K562 (cell line): ENCODE measurements around the gene ZNF213. TPM values are rescaled to one million over a fixed set of nuclear protein-coding genes. Genes with fewer than 3 reads are reported as not detected.

Experiments
- ARID2 ChIP-seq: fragments of 450-650 bp; IDR thresholded peaks from 2 replicates; pipeline ENCODE4 v1.6.1; 2017; ENCODE audit warnings: antibody characterized with exemption, mild to moderate bottlenecking
- BHLHE40 ChIP-seq: IDR thresholded peaks from 2 replicates; pipeline ENCODE4 v1.6.1; 2011; ENCODE audit warnings: low read length, improper control_type of control experiment
- CHD2 ChIP-seq: IDR thresholded peaks from 2 replicates; pipeline ENCODE4 v1.6.1; 2011; ENCODE audit warnings: low read depth, low read length
- CREM ChIP-seq: IDR thresholded peaks from 2 replicates; pipeline ENCODE4 v1.6.1; 2014; ENCODE audit warnings: antibody characterized with exemption, low read depth
- DACH1 ChIP-seq: fragments of 450-650 bp; IDR thresholded peaks from 2 replicates; pipeline ENCODE4 v1.6.1; 2018; ENCODE audit not compliant: partially characterized antibody
- ETV1 ChIP-seq: fragments of 450-650 bp; conservative IDR thresholded peaks from 2 replicates; pipeline ENCODE4 v1.6.1; 2016; ENCODE audit warnings: missing genetic modification characterization, control low read depth, low read depth, missing compliant biosample characterization
- GTF2E2 ChIP-seq: fragments of 200-800 bp; sonication (Bioruptor generic); IDR thresholded peaks from 2 replicates; pipeline ENCODE4 v1.6.1; 2016; ENCODE audit warnings: missing genetic modification characterization, missing compliant biosample characterization
- MECOM ChIP-seq: fragments of 250-450 bp; sonication (Bioruptor Pico); IDR thresholded peaks from 2 replicates; pipeline ENCODE4 v1.8.0; 2022; ENCODE audit warnings: inconsistent platforms
- NR2F6 ChIP-seq: fragments of 450-650 bp; formaldehyde crosslinking; IDR thresholded peaks from 2 replicates; pipeline ENCODE4 v1.4.0; 2020; ENCODE audit warnings: mild to moderate bottlenecking
- PHF8 ChIP-seq: fragments of 200-600 bp; sonication (generic); IDR thresholded peaks from 2 replicates; pipeline ENCODE4 v1.6.1; 2012; ENCODE audit warnings: mixed run types, mild to moderate bottlenecking, inconsistent platforms, low read length, moderate library complexity, borderline replicate concordance
- POLR2G ChIP-seq: fragments of 200-400 bp; formaldehyde crosslinking; IDR thresholded peaks from 2 replicates; pipeline ENCODE4 v1.6.1; 2017; ENCODE audit warnings: low read depth, mild to moderate bottlenecking, antibody characterized with exemption, low read length, moderate library complexity
- POLR3G ChIP-seq: IDR thresholded peaks from 2 replicates; pipeline ENCODE4 v1.6.1; 2011; ENCODE audit not compliant: insufficient read length, insufficient replicate concordance; ENCODE audit errors: extremely low read depth
- RBM25 ChIP-seq: fragments of 200-400 bp; formaldehyde crosslinking; IDR thresholded peaks from 2 replicates; pipeline ENCODE4 v1.6.1; 2018; ENCODE audit warnings: low read length, low read depth, moderate library complexity; ENCODE audit not compliant: severe bottlenecking
- STAG1 ChIP-seq: sonication (generic); formaldehyde crosslinking; IDR thresholded peaks from 2 replicates; pipeline ENCODE4 v1.5.0; 2020; ENCODE audit warnings: missing genetic modification reagents, borderline replicate concordance
- TRIM24 ChIP-seq, 2 experiments: fragments of 450-650 bp; IDR thresholded peaks; 2 replicates each; pipeline ENCODE4 v1.6.1; 2016
- ZNF24 ChIP-seq: fragments of 450-650 bp; IDR thresholded peaks from 2 replicates; pipeline ENCODE4 v1.6.1; 2016
- ZNF583 ChIP-seq: fragments of 250-450 bp; sonication (Bioruptor Pico); IDR thresholded peaks from 2 replicates; pipeline ENCODE4 v1.4.0; 2020
- polyA plus RNA-seq, 8 experiments: library from polyadenylated mRNA; depleted of rRNA in 4 of 8; stranded (reverse) in 5 of 8; unstranded in 3 of 8; fragments of >200 nt; fragmentation: Nextera tagmentation in 2 of 8; fragmentation: Illumina TruSeq in 1 of 8; extraction: Ambion mirVana in 2 of 8; extraction: Trizol in 1 of 8; gene quantifications; 2 replicates each; pipeline versions ENCODE4 v1.2.1 to v1.2.3, GENCODE V29; 2011 to 2014; ENCODE audit warnings: inconsistent platforms in 1 of 8, missing spikeins in 1 of 8
- total RNA-seq, 7 experiments: library from RNA; depleted of rRNA in 6 of 7; stranded (reverse); fragments of >200 nt in 6 of 7; fragmentation: Illumina TruSeq in 2 of 7; extraction: Trizol in 2 of 7; gene quantifications; 2 replicates each; pipeline versions ENCODE4 v1.2.1 to v1.2.3, GENCODE V29; 2011 to 2021; ENCODE audit warnings: low replicate concordance in 1 of 7
- TF ChIP-seq, protein P1 (sequence below): sonication (generic); formaldehyde crosslinking; IDR thresholded peaks from 2 replicates; pipeline ENCODE4 v1.8.1; 2023; ENCODE audit warnings: mild to moderate bottlenecking, missing genetic modification reagents
- TF ChIP-seq, protein P2 (sequence below): fragments of 450-650 bp; formaldehyde crosslinking; IDR thresholded peaks from 2 replicates; pipeline ENCODE4 v1.4.0; 2020; ENCODE audit warnings: mild to moderate bottlenecking, moderate library complexity
- TF ChIP-seq, protein P3 (sequence below): fragments of 450-650 bp; IDR thresholded peaks from 2 replicates; pipeline ENCODE4 v1.6.1; 2016; ENCODE audit warnings: low read depth, mild to moderate bottlenecking, moderate library complexity
- TF ChIP-seq, protein P4 (sequence below), 2 experiments: fragments of 200-800 bp in 1 of 2; sonication (Bioruptor generic) in 1 of 2; sonication (generic) in 1 of 2; formaldehyde crosslinking in 1 of 2; IDR thresholded peaks in 1 of 2; conservative IDR thresholded peaks in 1 of 2; 2 replicates each; pipeline versions ENCODE4 v1.5.0 to v1.6.1; 2016 to 2020; ENCODE audit warnings: missing compliant biosample characterization in 1 of 2, missing genetic modification characterization in 1 of 2, missing genetic modification reagents in 1 of 2
- TF ChIP-seq, protein P5 (sequence below): fragments of 450-650 bp; formaldehyde crosslinking; IDR thresholded peaks from 2 replicates; pipeline ENCODE4 v1.4.0; 2022; ENCODE audit warnings: missing genetic modification characterization

Gene ZNF213
- total and polyA plus RNA-seq, 9 of the 15 experiments (the other 6 are each of a cell fraction or from before 2014, with no cell fraction given), result 0.49 to 10.0 (median 1.8) TPM

DNA sequence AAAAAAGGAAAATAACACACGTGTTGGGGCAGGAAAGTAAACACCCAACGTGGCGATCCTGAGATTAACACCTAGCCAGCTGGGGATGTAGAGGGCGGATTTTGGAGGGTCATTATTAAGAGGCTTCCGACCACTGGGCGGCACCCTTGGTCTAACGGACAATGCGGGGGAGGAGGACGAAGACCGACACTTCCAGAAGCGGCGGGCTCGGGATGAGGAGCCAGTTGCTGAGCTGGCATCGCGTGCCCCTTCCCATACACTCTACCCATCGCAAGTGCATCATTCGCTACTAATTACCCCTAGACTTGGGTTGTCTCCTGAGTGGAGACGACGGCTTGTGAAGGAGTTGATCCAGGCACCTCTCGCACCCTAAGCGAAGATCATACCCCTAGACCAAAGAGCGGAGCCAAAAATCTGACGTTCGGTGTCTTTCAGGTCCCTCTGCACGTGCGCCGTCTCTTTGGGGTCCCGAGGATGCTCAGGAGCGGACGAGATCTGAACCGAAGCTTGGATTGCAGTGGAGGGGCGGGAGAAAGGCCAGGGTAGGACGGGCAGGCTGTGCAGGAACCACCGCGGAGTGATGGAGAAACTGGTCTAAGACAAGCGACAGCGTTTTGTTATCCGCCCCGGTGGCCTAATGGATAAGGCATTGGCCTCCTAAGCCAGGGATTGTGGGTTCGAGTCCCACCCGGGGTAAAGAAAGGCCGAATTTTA is 17.6 kb downstream of the ZNF213 start (continued):
- peak; percentile 63 for TF ChIP-seq CREM
- peak; percentile 96 for TF ChIP-seq BHLHE40
- TF ChIP-seq, protein P1, sequence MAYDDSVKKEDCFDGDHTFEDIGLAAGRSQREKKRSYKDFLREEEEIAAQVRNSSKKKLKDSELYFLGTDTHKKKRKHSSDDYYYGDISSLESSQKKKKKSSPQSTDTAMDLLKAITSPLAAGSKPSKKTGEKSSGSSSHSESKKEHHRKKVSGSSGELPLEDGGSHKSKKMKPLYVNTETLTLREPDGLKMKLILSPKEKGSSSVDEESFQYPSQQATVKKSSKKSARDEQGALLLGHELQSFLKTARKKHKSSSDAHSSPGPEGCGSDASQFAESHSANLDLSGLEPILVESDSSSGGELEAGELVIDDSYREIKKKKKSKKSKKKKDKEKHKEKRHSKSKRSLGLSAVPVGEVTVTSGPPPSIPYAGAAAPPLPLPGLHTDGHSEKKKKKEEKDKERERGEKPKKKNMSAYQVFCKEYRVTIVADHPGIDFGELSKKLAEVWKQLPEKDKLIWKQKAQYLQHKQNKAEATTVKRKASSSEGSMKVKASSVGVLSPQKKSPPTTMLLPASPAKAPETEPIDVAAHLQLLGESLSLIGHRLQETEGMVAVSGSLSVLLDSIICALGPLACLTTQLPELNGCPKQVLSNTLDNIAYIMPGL (CRISPR knock-in tag), result peak; percentile 95
- TF ChIP-seq STAG1 (CRISPR knock-in tag), result 0 out of 2 replicates have a peak, but pooled peaks have one; percentile 13
- TF ChIP-seq RBM25, result no peak
- TF ChIP-seq, protein P2, sequence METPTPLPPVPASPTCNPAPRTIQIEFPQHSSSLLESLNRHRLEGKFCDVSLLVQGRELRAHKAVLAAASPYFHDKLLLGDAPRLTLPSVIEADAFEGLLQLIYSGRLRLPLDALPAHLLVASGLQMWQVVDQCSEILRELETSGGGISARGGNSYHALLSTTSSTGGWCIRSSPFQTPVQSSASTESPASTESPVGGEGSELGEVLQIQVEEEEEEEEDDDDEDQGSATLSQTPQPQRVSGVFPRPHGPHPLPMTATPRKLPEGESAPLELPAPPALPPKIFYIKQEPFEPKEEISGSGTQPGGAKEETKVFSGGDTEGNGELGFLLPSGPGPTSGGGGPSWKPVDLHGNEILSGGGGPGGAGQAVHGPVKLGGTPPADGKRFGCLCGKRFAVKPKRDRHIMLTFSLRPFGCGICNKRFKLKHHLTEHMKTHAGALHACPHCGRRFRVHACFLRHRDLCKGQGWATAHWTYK (CRISPR knock-in tag), result peak; percentile 18; the same call in 1 of the 2 replicates
- TF ChIP-seq ARID2, result no peak
- TF ChIP-seq ZNF24, result peak; percentile 74
- TF ChIP-seq MECOM (CRISPR knock-in tag), result peak; percentile 31; the same call in 1 of the 2 replicates
- TF ChIP-seq DACH1, result peak; percentile 92
- TF ChIP-seq, protein P3, sequence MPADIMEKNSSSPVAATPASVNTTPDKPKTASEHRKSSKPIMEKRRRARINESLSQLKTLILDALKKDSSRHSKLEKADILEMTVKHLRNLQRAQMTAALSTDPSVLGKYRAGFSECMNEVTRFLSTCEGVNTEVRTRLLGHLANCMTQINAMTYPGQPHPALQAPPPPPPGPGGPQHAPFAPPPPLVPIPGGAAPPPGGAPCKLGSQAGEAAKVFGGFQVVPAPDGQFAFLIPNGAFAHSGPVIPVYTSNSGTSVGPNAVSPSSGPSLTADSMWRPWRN, result peak; percentile 65; the same call in 1 of the 2 replicates
- peak; percentile 51 for TF ChIP-seq POLR3G
- no peak for TF ChIP-seq NR2F6 (CRISPR knock-in tag)
- TF ChIP-seq, protein P4, sequence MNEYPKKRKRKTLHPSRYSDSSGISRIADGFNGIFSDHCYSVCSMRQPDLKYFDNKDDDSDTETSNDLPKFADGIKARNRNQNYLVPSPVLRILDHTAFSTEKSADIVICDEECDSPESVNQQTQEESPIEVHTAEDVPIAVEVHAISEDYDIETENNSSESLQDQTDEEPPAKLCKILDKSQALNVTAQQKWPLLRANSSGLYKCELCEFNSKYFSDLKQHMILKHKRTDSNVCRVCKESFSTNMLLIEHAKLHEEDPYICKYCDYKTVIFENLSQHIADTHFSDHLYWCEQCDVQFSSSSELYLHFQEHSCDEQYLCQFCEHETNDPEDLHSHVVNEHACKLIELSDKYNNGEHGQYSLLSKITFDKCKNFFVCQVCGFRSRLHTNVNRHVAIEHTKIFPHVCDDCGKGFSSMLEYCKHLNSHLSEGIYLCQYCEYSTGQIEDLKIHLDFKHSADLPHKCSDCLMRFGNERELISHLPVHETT (CRISPR knock-in tag; conservative IDR thresholded peaks at IDR 0.05 in 1 of 2, IDR thresholded peaks at IDR 0.05 in 1 of 2), result peak in 1 of 2 experiments; percentile 46; a peak in 1 of 4 replicates
- 0 out of 2 replicates have a peak, but pooled peaks have one; percentile 45 for TF ChIP-seq GTF2E2 (tag)
- TF ChIP-seq, protein P5, sequence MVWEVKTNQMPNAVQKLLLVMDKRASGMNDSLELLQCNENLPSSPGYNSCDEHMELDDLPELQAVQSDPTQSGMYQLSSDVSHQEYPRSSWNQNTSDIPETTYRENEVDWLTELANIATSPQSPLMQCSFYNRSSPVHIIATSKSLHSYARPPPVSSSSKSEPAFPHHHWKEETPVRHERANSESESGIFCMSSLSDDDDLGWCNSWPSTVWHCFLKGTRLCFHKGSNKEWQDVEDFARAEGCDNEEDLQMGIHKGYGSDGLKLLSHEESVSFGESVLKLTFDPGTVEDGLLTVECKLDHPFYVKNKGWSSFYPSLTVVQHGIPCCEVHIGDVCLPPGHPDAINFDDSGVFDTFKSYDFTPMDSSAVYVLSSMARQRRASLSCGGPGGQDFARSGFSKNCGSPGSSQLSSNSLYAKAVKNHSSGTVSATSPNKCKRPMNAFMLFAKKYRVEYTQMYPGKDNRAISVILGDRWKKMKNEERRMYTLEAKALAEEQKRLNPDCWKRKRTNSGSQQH (CRISPR knock-in tag), result no peak
- peak; percentile 47; the same call in 1 of the 2 replicates for TF ChIP-seq PHF8
- TF ChIP-seq ZNF583 (CRISPR knock-in tag), result no peak
- TF ChIP-seq POLR2G, result 0 out of 2 replicates have a peak, but pooled peaks have one; percentile 20
- peak; percentile 62 for TF ChIP-seq CHD2
- peak; percentile 26 for TF ChIP-seq ETV1 (tag)
- peak; percentile 10 to 55; a peak in 2 of 4 replicates for TF ChIP-seq TRIM24 (IDR thresholded peaks at IDR 0.05)
